Activated effector memory CD4-positive, alpha-beta T cell treated with anti-CD3 and anti-CD28 coated beads, Interleukin-2, amount 50 U/mL, for 16 hours (primary cell): ENCODE measurements around the gene PAX5.

Experiments used
- DNase-seq: peaks from one replicate; pipeline ENCODE4 v3.0.0-alpha.2; 2020

Gene PAX5

GRCh38 chr9:36950389-36950788 lies 83.7 kb downstream of the PAX5 start:
- DNase-seq, result peak; percentile 6

GRCh38 chr9:36949466-36949865 lies 84.6 kb downstream of the PAX5 start:
- DNase-seq, result peak; percentile 10

DNA sequence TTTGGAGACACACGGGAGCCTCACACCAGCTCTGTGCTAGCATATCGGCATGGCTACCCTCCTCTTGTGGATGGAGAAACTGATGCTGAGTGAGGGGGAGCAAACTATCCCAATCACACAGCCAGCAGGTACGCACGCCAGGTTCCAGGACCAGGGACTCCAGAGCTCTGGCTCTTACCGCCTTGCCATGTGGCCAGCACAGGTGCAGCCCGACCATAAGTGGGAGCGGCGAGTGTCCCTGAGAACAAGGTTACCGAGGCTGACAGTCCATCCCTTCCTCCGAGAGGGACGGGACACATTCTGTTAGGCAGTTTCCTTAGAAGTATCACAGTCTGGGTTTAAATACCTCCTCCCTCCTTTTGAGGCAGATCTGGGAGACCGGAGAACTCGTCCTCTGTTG lies 86.0 kb downstream of the PAX5 start:
- DNase-seq, result peak; percentile 25

DNA sequence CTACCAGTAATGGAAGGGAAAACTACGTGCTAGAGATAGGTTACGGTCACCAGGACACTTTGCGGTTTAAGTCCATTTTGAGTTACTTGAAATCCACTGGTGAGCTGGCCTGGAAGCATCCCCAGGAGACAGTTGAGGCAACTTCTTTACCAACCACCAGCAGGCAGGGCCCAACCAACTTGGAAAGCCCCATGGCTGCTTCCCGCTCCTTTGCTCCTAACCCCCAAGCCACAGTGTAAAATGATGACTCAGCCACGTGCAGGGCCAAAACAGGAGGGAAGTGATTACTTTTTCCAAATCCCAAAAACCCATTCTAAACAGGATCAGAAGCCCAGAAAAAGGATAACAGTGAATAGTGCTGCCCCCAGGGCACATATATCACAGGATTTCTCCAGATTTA lies 87.4 kb downstream of the PAX5 start:
- DNase-seq, result peak; percentile 21

DNA sequence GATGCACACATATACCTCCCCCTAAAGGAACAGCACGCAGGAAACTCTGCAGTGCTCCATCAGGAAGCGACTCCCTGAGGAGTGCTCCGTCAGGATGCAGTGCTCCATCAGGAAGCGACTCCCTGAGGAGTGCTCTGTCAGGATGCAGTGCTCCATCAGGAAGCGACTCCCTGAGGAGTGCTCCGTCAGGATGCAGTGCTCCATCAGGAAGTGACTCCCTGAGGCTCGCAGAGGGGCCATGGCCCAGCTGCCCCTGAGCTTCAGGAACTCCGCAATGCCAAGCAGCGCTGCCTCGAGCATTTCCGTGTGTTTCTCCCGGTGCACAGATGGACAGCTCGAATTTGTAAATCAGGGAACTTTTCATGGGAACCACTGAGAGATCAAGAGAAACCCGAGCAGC lies 88.1 kb downstream of the PAX5 start:
- peak; percentile 22 for DNase-seq

GRCh38 chr9:36942891-36943290 lies 91.2 kb downstream of the PAX5 start:
- no peak for DNase-seq

GRCh38 chr9:36941441-36941840 lies 92.6 kb downstream of the PAX5 start:
- no peak for DNase-seq

- no peak for DNase-seq
These were observed 93.2 kb downstream of the PAX5 start for GRCh38 chr9:36940881-36941280.

DNA sequence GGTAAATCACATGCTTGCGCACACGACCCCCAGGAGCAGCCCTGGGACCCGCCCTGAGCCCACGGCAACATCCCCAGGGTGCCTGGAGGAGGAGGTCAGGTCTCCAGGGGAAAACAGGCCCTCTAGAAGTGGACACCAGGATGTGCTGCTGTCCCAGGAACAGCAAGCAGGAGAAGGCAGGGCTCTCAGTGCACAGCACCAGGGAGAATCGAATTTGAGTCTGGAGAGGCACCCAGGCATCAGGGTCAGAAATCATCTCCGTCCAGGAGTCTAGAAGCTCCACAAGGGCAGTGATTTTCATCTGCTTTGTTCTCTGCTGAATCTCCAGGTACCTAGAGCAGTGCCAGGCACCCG lies 93.6 kb downstream of the PAX5 start:
- no peak for DNase-seq

- DNase-seq, result no peak
These were observed 94.2 kb downstream of the PAX5 start for GRCh38 chr9:36939655-36940499.

- DNase-seq, result no peak
These were observed 94.9 kb downstream of the PAX5 start for GRCh38 chr9:36939214-36939613.

GRCh38 chr9:36938617-36939016 lies 95.5 kb downstream of the PAX5 start:
- DNase-seq, result no peak

DNA sequence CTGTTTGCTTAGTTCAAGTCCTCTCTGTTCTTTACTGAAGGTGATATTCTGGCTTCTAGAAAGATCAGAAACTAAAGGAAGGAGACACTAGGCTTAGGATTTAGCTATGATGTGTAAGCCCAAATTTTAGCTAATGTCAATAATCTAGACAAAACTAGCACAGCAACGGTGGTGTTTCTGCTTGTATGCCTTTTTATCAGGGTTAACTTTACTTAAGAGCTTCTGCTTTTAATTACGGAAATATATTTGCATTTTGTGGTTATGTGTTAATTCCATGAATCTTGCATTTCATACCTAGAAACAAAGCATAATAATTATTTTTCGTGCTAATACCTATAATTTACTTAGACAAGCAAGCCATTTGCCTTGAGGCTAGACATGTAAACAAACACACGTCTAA lies 96.1 kb downstream of the PAX5 start:
- no peak for DNase-seq

DNA sequence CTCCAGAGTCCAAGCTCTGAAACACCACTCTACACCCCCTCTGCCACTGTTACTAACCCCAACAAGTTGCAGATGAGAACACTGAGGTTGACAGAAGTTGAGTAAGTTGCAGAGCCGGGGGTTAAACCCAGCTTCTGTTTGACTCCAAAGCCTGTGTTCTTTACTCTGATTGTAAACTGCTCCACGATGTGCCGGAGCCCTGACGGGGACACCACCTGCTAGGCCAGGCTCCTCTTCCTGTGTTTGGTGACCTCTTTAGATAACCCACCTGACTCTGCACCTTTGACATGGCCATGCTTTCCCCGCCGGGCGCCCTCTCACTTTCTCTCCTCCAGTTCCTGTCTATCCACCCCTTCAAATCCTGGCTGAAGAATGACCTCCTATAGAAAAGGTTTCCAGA lies 96.7 kb downstream of the PAX5 start:
- DNase-seq, result no peak

DNA sequence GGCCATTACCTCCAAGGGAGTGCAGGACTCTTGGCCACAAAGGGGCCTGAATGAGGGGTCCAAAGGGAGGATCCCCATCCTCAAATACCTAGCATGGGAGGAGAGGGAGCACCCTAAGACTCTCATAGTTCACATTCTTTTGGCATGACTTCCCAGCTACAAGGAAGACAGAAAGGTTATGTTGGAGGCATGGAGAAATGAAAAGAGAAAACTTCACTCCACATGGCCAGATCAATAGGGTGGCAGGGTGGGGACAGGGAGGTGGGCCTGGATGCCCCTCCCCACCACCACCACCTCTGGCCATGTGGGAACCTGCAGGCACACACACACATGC lies 97.6 kb downstream of the PAX5 start:
- no peak for DNase-seq

- DNase-seq, result no peak
These were observed 98.1 kb downstream of the PAX5 start for GRCh38 chr9:36935768-36936497.

DNA sequence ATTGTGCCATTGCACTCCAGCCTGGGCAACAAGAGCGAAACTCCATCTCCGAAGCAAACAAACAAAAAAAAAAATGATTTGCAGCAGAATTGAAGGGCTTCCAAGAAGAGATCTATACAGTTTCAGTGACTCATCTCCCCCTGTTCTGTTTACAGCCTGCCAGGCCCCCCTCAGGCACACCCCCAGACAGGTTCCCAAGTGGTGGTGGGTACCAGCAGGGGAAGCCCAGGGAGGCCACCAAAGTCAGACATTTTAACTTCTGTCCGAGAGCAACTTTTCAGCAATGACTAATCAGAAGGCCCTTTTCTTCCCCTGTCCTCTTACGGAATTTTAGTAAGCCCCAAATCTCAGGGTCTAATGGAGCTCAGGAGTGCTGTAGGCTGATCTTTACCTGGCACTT lies 98.7 kb downstream of the PAX5 start:
- DNase-seq, result no peak

DNA sequence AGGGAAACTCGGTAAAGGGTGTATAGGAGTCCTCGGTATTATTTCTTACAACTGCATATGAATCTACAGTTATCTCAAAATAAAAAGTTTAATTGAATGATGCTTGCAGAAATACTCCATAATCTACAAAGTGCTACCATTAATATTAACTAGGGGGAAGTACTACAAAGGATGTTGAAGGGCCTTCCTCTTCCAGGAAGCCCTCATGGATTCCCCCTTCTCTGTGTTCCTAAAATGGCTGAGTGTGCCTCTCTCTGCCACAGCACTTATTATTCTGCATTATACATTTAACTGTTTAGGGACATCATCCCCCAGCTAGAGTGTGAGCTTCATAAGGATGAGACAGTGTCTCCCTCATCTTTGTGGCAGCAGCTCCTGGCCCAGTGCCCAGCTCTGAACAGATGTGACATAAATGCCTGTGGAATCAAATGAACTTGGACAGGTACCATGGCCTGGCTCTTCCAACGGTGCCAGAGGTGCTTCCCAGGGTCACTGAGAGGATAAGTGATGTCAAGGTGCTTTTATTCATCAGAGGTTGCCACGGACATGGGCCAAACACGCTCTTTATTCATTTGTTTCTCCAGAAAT lies 99.5 kb downstream of the PAX5 start:
- DNase-seq, result no peak

DNA sequence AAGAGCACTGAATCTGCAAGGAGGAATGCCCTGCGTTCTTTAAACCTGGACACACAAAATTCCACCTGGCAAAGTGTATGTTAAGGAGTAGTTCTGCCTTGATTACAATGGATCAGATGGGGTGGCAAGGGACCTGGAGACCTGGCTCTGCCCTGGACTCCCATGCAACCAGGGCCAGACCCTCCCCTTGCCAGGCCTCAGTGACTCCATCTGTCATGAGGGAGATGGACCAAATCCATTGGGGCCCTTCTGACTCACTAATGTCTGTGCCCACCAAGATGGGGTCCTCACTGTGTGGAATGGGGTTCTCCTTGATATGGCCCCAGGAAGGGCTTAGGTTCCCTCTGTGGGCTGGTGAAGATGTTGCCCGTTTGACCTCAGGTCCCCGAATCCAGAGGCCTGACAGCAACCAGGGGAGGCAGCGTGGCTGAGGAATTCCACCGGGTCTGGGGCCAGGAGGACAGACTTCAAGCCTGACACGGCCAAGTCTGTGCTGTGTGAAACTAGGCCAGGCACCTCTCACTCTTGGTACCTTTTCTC lies 100.3 kb downstream of the PAX5 start:
- no peak for DNase-seq

GRCh38 chr9:36932198-36932597 lies 101.9 kb downstream of the PAX5 start:
- DNase-seq, result no peak

DNA sequence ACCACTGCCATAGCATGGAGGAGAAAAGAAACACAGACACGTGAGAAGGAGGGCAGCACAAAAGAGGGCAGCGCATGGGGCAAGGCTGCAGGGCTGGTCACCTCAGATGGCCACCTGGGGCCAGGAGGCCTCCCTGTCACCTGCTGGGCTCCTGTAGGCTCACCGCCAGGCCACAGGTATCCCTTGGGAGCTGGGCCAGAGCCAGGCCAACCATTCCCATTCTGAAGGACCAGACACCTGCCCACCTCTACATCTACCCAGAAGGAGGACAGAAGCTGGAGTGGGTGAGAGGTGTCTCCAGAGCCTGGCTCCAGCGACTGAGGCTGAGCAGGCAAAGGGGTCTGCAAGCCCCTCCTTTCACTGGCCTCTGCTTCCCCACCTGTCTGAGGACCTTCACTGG lies 103.1 kb downstream of the PAX5 start:
- DNase-seq, result no peak

GRCh38 chr9:36929350-36929675 lies 104.8 kb downstream of the PAX5 start:
- no peak for DNase-seq

DNA sequence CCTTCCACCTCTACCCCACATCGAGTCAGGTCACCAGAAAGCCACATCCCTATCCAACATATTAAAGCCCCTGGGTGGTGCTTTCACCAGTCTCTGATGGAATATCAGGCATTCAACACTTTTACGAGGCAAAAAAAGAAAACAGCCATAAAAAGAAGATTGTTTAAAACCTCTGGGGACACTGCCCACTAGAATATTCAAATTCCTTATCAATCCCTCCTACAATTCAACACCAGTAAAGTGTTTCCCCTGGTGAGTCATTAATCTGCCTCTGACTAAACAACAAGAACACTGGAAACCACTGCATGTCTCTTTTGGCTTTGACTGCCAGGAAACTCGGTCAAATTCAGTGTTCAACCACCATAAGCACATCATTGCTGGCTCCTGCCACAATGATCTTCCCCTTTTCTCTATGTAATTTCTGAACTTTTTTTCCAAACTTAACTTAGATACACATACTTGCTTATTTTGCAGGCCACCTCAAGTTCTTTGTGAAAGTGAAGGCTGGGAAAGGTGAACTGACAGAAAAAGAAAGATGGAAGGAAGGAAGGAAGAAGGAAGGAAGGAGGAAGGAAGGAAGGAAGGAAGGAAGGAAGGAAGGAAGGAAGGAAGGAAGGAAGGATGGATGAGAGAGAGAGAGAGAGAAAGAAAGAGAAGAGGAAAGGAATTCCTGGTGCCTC lies 105.3 kb downstream of the PAX5 start:
- DNase-seq, result no peak

DNA sequence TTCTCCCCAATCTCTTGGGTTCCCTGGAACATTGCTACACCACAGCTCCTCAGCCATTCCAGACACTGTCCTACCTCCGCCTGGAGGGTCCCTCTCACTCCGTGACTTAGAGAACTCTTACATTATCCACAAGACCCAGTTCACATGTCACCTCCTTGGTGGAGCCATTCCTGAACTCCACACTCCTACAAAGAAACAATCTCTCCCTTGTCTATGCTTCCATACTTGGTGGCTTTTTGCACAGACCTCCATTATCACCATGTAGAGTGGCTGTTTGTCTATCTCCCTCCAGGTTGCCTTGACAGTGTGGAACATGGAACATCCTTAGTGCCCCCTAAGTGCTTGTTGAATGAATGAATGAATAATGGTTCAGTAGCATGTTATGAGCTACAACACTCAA lies 105.9 kb downstream of the PAX5 start:
- no peak for DNase-seq
